HepG2 (cell line): ENCODE results near the gene ADIRF. TPM values are rescaled to one million over a fixed set of nuclear protein-coding genes. Genes with fewer than 3 reads are reported as not detected.

Experiments used
- ATAC-seq: fragments of 200-7000 bp; cut with Tn5 transposase; 3 replicates; pipeline ENCODE4 v1.9.1; 2020; ENCODE audit warnings: mild to moderate bottlenecking, moderate library complexity
- BruUV-seq: library from RNA; stranded (reverse); fragments of 400-500 nt; replicated peaks from 2 replicates; lab custom pipeline; 2021; lab: Mats Ljungman, UMichigan
- CTCF ChIA-PET: fragments of 300-600 bp; formaldehyde crosslinking; extraction: SDS; loops from one replicate; lab custom pipeline; 2021; ENCODE audit warnings: low total read pairs, inconsistent platforms, low intra/inter-chr PET ratio; lab: Yijun Ruan, JAX
- POLR2A ChIA-PET: fragments of 350-600 bp; sonication (Branson Sonifier 250); formaldehyde crosslinking; loops from one replicate; lab custom pipeline; 2020; ENCODE audit warnings: antibody characterized with exemption, inconsistent platforms; lab: Yijun Ruan, JAX
- DNase-seq: peaks from one replicate; pipeline ENCODE4 v3.0.0-alpha.2; 2015; ENCODE audit warnings: low spot score
- FAIRE-seq: peaks from 3 replicates; lab custom pipeline; 2011; peaks lifted over from hg19 to GRCh38; lab: Jason Lieb, UNC
- H2AFZ ChIP-seq: one replicate; pipeline ENCODE4 v1.6.1; 2011; ENCODE audit warnings: low read length, inconsistent platforms
- H3K27ac ChIP-seq: fragments of 300-600 bp; 3 replicates; pipeline ENCODE4 v1.8.0; 2011; ENCODE audit warnings: mixed run types, mild to moderate bottlenecking, mixed read lengths, low read length, inconsistent platforms; ENCODE audit not compliant: insufficient read depth; ENCODE audit errors: extremely low read length
- H3K27me3 ChIP-seq, 2 experiments: fragments of 200-600 bp in 1 of 2; 2 replicates in 1 of 2; 3 replicates in 1 of 2; pipeline versions ENCODE4 v1.6.0 to v1.8.0; 2011; ENCODE audit warnings: low read length in 2 of 2, mild to moderate bottlenecking in 2 of 2, moderate library complexity in 2 of 2, inconsistent platforms in 1 of 2; ENCODE audit not compliant: insufficient read depth in 2 of 2, control insufficient read depth in 1 of 2
- H3K36me3 ChIP-seq, 2 experiments: fragments of 200-600 bp in 1 of 2; replicated peaks in 1 of 2; 2 replicates in 1 of 2; 3 replicates in 1 of 2; pipeline versions ENCODE4 v1.5.1 to v1.8.0; 2011; ENCODE audit warnings: low read length in 2 of 2, inconsistent platforms in 1 of 2; ENCODE audit not compliant: insufficient read depth in 2 of 2, control insufficient read depth in 1 of 2
- H3K4me1 ChIP-seq: 2 replicates; pipeline ENCODE4 v1.5.1; 2012; ENCODE audit warnings: low read length, inconsistent platforms; ENCODE audit not compliant: insufficient read depth
- H3K4me2 ChIP-seq: 2 replicates; pipeline ENCODE4 v1.6.0; 2011; ENCODE audit warnings: low read depth, low read length, inconsistent platforms
- H3K4me3 ChIP-seq, 3 experiments: fragments of 200-600 bp in 1 of 3; sonication (generic), shearing (Covaris generic) in 1 of 3; replicated peaks in 1 of 3; 2 replicates each; pipeline ENCODE4 v1.5.1; 2011 to 2016; ENCODE audit warnings: low read length in 3 of 3, inconsistent platforms in 2 of 3, low read depth in 2 of 3, mild to moderate bottlenecking in 2 of 3, control low read depth in 1 of 3, mixed read lengths in 1 of 3; ENCODE audit not compliant: insufficient read depth in 1 of 3
- H3K79me2 ChIP-seq: one replicate; pipeline ENCODE4 v1.6.1; 2011; ENCODE audit warnings: low read length, inconsistent platforms; ENCODE audit not compliant: insufficient read depth
- H3K9ac ChIP-seq: 2 replicates; pipeline ENCODE4 v1.6.0; 2011; ENCODE audit warnings: mild to moderate bottlenecking, low read depth, low read length, inconsistent platforms; ENCODE audit not compliant: insufficient read depth
- H3K9me3 ChIP-seq: 2 replicates; pipeline ENCODE4 v1.5.1; 2012; ENCODE audit warnings: mild to moderate bottlenecking, low read length
- H4K20me1 ChIP-seq: 2 replicates; pipeline ENCODE4 v1.6.0; 2011; ENCODE audit warnings: inconsistent platforms, mild to moderate bottlenecking, low read length, moderate library complexity; ENCODE audit not compliant: insufficient read depth
- DDIT3 ChIP-seq: sonication (generic); formaldehyde crosslinking; IDR thresholded peaks from 2 replicates; pipeline ENCODE4 v1.4.0; 2020; ENCODE audit warnings: mild to moderate bottlenecking, missing genetic modification reagents
- FOXO4 ChIP-seq: sonication (generic); formaldehyde crosslinking; conservative IDR thresholded peaks from 2 replicates; pipeline ENCODE4 v1.8.1; 2023; ENCODE audit warnings: missing genetic modification reagents
- HNF4G ChIP-seq, 2 experiments: sonication (generic) in 1 of 2; formaldehyde crosslinking in 1 of 2; IDR thresholded peaks; 2 replicates each; pipeline versions ENCODE4 v1.4.0 to v1.6.1; 2011 to 2020; ENCODE audit warnings: borderline replicate concordance in 2 of 2, low read depth in 2 of 2, mild to moderate bottlenecking in 2 of 2, low read length in 1 of 2, missing genetic modification reagents in 1 of 2, moderate library complexity in 1 of 2
- PHF21A ChIP-seq: sonication (generic); formaldehyde crosslinking; IDR thresholded peaks from 2 replicates; pipeline ENCODE4 v1.5.0; 2020; ENCODE audit warnings: mild to moderate bottlenecking, missing genetic modification reagents
- RBM39 ChIP-seq: fragments of 200-400 bp; formaldehyde crosslinking; IDR thresholded peaks from one replicate; pipeline ENCODE4 v1.6.1; 2018; ENCODE audit warnings: antibody characterized with exemption, mild to moderate bottlenecking, low read depth, low read length; ENCODE audit not compliant: poor library complexity, severe bottlenecking
- RELA ChIP-seq: sonication (generic); formaldehyde crosslinking; IDR thresholded peaks from 2 replicates; pipeline ENCODE4 v1.4.0; 2020; ENCODE audit warnings: missing genetic modification reagents
- SPEN ChIP-seq: sonication (generic); formaldehyde crosslinking; IDR thresholded peaks from 2 replicates; pipeline ENCODE4 v1.5.1; 2020; ENCODE audit warnings: low read depth, mild to moderate bottlenecking, missing genetic modification reagents
- THAP9 ChIP-seq: sonication (generic); formaldehyde crosslinking; IDR thresholded peaks from 2 replicates; pipeline ENCODE4; 2020; ENCODE audit warnings: missing genetic modification reagents, mild to moderate bottlenecking, borderline replicate concordance
- ZBED4 ChIP-seq: sonication (generic); formaldehyde crosslinking; IDR thresholded peaks from 2 replicates; pipeline ENCODE4 v1.4.0; 2020; ENCODE audit warnings: missing genetic modification reagents, borderline replicate concordance
- ZIK1 ChIP-seq: sonication (generic); formaldehyde crosslinking; IDR thresholded peaks from 2 replicates; pipeline ENCODE4 v1.5.0; 2020; ENCODE audit warnings: mild to moderate bottlenecking, low read depth, missing genetic modification reagents, borderline replicate concordance
- ZNF264 ChIP-seq: sonication (generic); formaldehyde crosslinking; IDR thresholded peaks from 2 replicates; pipeline ENCODE4 v1.4.0; 2020; ENCODE audit warnings: missing genetic modification reagents
- ZNF775 ChIP-seq: sonication (generic); formaldehyde crosslinking; IDR thresholded peaks from 2 replicates; pipeline ENCODE4 v1.4.0; 2020; ENCODE audit warnings: missing genetic modification reagents, mild to moderate bottlenecking, moderate library complexity, borderline replicate concordance
- WGBS: methylation state at CpG from one replicate; pipeline ENCODE4 v1.1.6; 2017; ENCODE audit warnings: low lambda C conversion rate; 5-methylcytosine and 5-hydroxymethylcytosine counted together
- in situ Hi-C: cut with HindIII; loops from 2 replicates; pipeline ENCODE4 v1.10.0; 2017; ENCODE audit warnings: low pct_unique_long_range_greater_than_20kb; ENCODE audit not compliant: extremely low pct_ligation_motif_present
- intact Hi-C: fragments of 100-400 bp; cut with micrococcal nuclease; formaldehyde crosslinking; loops from one replicate; pipeline ENCODE4 v1.10.0; 2022; ENCODE audit not compliant: unreplicated experiment
- polyA plus RNA-seq, 8 experiments: library from polyadenylated mRNA; depleted of rRNA in 3 of 8; stranded (reverse) in 7 of 8; unstranded in 1 of 8; fragments of >200 nt; fragmentation: Illumina TruSeq in 4 of 8; extraction: Trizol in 4 of 8; gene quantifications; 2 replicates each; pipeline versions ENCODE4 v1.2.1 to v1.2.3, GENCODE V29; 2011 to 2016; ENCODE audit warnings: low read depth in 4 of 8, missing spikeins in 1 of 8, mixed read lengths in 1 of 8; ENCODE audit not compliant: insufficient read depth in 1 of 8
- total RNA-seq, 5 experiments: library from RNA; depleted of rRNA; stranded (reverse); fragments of >200 nt; fragmentation: Illumina TruSeq; extraction: Trizol; gene quantifications; 2 replicates each; pipeline ENCODE4 v1.2.3, GENCODE V29; 2016; ENCODE audit warnings: low read depth in 1 of 5
- TF ChIP-seq, protein P1 (sequence below): sonication (generic); formaldehyde crosslinking; IDR thresholded peaks from 2 replicates; pipeline ENCODE4 v1.5.1; 2020; ENCODE audit warnings: missing genetic modification reagents, mild to moderate bottlenecking, borderline replicate concordance

The ADIRF gene
- total and polyA plus RNA-seq, 2 of the 13 experiments (the other 11 are each of a cell fraction or from before 2014, with no cell fraction given): 0.13 to 0.40 TPM

DNA sequence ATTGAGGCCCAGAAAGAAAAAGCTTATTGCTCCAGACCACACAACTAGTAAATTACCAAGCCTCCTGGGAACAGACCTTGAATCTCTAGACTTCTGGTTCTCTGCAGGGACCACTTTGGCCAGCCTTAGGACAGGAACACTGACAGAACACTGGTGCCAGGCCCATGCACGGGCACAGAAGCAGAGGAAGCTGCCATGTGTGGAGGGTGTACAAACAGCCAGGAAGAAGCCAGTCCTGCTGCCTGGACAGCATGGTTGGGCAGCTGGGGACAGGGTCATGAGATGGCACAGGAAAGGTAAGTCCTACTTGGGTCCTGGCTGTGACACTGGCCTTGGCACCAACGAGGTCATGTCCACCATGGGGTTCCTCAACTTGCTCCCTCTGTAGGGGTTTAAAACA is 30.0 kb upstream of the ADIRF start:
- 75% methylated on average over 1 of the region's 2 CpGs for WGBS
- TF ChIP-seq ZNF775: no peak
- no peak for TF ChIP-seq HNF4G (IDR thresholded peaks at IDR 0.05; ENCODE audit: borderline replicate concordance, low read depth, low read length)
- TF ChIP-seq HNF4G (CRISPR knock-in tag; IDR thresholded peaks at IDR 0.05; ENCODE audit: borderline replicate concordance, low read depth): no peak
- TF ChIP-seq ZIK1: no peak
- TF ChIP-seq RBM39: no peak
- TF ChIP-seq RELA (CRISPR knock-in tag): no peak
- no peak for TF ChIP-seq FOXO4 (CRISPR knock-in tag)
- no peak for TF ChIP-seq THAP9 (CRISPR knock-in tag)
- no peak for TF ChIP-seq PHF21A (CRISPR knock-in tag)
- TF ChIP-seq, protein P1, sequence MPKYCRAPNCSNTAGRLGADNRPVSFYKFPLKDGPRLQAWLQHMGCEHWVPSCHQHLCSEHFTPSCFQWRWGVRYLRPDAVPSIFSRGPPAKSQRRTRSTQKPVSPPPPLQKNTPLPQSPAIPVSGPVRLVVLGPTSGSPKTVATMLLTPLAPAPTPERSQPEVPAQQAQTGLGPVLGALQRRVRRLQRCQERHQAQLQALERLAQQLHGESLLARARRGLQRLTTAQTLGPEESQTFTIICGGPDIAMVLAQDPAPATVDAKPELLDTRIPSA: no peak
- TF ChIP-seq DDIT3 (CRISPR knock-in tag): no peak
- no peak for TF ChIP-seq SPEN (CRISPR knock-in tag)
- no peak for TF ChIP-seq ZNF264
- TF ChIP-seq ZBED4 (CRISPR knock-in tag): no peak

More for the DNA sequence above, 30.0 kb upstream of the ADIRF start:
- H2AFZ ChIP-seq: no peak overlapping the region
- H3K79me2 ChIP-seq: no peaks in the 10 kb centered on the region
- no peak overlapping the region for H3K9ac ChIP-seq
- no peaks in the 10 kb centered on the region for H3K36me3 ChIP-seq
- intact Hi-C loops (loop anchor here (5.0 kb wide), 1 partner anchor 521 kb away; no protein-coding TSS in a partner anchor), in situ Hi-C loops (no loop called here)
- ChIA-PET POLR2A (no interaction called here), CTCF (interaction anchor here (0.9 to 2.1 kb wide), 2 partner anchors 22 to 157 kb away, joined by 3 to 20 read pairs; partner anchors contain the start of gene SHLD2)
- H4K20me1 ChIP-seq: no peaks in the 10 kb centered on the region
- H3K4me3 ChIP-seq: no peak overlapping the region
- H3K27me3 ChIP-seq: no peaks in the 10 kb centered on the region
- H3K4me2 ChIP-seq: no peak overlapping the region
- no peak overlapping the region for H3K27ac ChIP-seq
- peaks cover 18% of the 10 kb centered on the region for H3K4me1 ChIP-seq
- H3K9me3 ChIP-seq: no peaks in the 10 kb centered on the region
- no peak for ATAC-seq
- no TSS peak for BruUV-seq
- no peak for DNase-seq
- FAIRE-seq: no peak
